ENCODE measurements around the gene ANTXRL. TPM values are rescaled to one million over a fixed set of nuclear protein-coding genes. Genes with fewer than 3 reads are reported as not detected.

ANTXRL gene
- total and polyA plus RNA-seq, 2 experiments from 2014 or later: not detected

DNA sequence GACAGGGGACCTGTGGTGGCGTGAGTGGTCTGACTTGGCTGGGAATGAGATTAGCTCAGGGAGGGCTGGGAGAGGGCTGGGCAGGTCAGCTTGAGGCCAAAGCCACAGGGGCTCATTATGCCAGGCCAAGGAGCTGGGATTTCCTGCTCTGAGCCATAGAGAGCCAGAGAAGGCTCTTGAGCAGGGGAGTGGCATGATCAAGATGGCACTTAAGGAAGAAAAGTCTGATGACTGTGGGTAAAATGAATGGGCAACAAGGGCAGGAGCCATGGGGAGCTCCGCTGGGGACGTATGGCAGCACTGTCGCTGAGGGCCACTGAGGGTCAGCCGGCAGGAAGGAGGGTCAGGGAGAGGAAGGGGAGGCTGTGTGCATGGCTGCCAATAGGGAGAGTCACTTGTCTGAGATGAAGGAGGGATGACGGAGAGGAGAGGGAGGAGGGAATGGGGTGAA lies 5.8 kb downstream of the ANTXRL start (continued):
- TF ChIP-seq, protein P1, sequence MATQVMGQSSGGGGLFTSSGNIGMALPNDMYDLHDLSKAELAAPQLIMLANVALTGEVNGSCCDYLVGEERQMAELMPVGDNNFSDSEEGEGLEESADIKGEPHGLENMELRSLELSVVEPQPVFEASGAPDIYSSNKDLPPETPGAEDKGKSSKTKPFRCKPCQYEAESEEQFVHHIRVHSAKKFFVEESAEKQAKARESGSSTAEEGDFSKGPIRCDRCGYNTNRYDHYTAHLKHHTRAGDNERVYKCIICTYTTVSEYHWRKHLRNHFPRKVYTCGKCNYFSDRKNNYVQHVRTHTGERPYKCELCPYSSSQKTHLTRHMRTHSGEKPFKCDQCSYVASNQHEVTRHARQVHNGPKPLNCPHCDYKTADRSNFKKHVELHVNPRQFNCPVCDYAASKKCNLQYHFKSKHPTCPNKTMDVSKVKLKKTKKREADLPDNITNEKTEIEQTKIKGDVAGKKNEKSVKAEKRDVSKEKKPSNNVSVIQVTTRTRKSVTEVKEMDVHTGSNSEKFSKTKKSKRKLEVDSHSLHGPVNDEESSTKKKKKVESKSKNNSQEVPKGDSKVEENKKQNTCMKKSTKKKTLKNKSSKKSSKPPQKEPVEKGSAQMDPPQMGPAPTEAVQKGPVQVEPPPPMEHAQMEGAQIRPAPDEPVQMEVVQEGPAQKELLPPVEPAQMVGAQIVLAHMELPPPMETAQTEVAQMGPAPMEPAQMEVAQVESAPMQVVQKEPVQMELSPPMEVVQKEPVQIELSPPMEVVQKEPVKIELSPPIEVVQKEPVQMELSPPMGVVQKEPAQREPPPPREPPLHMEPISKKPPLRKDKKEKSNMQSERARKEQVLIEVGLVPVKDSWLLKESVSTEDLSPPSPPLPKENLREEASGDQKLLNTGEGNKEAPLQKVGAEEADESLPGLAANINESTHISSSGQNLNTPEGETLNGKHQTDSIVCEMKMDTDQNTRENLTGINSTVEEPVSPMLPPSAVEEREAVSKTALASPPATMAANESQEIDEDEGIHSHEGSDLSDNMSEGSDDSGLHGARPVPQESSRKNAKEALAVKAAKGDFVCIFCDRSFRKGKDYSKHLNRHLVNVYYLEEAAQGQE (IDR thresholded peaks at IDR 0.05; ENCODE audit: unreplicated experiment): no peak
- TF ChIP-seq STAT1 (IDR thresholded peaks at IDR 0.05; ENCODE audit: unreplicated experiment) (no peak), ZNF114 (CRISPR knock-in tag; IDR thresholded peaks at IDR 0.05) (no peak), EZH2 (IDR thresholded peaks at IDR 0.05; ENCODE audit: low read depth, unreplicated experiment) (no peak), NANOG (IDR thresholded peaks at IDR 0.05; ENCODE audit: borderline replicate concordance) (no peak), CREB1 (CRISPR knock-in tag; IDR thresholded peaks at IDR 0.05; ENCODE audit: low read depth) (no peak), ZNF331 (CRISPR knock-in tag; IDR thresholded peaks at IDR 0.05; ENCODE audit: low read depth) (no peak)
- TF ChIP-seq, protein P2, sequence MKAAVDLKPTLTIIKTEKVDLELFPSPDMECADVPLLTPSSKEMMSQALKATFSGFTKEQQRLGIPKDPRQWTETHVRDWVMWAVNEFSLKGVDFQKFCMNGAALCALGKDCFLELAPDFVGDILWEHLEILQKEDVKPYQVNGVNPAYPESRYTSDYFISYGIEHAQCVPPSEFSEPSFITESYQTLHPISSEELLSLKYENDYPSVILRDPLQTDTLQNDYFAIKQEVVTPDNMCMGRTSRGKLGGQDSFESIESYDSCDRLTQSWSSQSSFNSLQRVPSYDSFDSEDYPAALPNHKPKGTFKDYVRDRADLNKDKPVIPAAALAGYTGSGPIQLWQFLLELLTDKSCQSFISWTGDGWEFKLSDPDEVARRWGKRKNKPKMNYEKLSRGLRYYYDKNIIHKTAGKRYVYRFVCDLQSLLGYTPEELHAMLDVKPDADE (IDR thresholded peaks at IDR 0.05): no peak
- TF ChIP-seq, protein P3, sequence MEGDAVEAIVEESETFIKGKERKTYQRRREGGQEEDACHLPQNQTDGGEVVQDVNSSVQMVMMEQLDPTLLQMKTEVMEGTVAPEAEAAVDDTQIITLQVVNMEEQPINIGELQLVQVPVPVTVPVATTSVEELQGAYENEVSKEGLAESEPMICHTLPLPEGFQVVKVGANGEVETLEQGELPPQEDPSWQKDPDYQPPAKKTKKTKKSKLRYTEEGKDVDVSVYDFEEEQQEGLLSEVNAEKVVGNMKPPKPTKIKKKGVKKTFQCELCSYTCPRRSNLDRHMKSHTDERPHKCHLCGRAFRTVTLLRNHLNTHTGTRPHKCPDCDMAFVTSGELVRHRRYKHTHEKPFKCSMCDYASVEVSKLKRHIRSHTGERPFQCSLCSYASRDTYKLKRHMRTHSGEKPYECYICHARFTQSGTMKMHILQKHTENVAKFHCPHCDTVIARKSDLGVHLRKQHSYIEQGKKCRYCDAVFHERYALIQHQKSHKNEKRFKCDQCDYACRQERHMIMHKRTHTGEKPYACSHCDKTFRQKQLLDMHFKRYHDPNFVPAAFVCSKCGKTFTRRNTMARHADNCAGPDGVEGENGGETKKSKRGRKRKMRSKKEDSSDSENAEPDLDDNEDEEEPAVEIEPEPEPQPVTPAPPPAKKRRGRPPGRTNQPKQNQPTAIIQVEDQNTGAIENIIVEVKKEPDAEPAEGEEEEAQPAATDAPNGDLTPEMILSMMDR (conservative IDR thresholded peaks at IDR 0.05; ENCODE audit: low read depth in 2 of 2): no peak

DNA sequence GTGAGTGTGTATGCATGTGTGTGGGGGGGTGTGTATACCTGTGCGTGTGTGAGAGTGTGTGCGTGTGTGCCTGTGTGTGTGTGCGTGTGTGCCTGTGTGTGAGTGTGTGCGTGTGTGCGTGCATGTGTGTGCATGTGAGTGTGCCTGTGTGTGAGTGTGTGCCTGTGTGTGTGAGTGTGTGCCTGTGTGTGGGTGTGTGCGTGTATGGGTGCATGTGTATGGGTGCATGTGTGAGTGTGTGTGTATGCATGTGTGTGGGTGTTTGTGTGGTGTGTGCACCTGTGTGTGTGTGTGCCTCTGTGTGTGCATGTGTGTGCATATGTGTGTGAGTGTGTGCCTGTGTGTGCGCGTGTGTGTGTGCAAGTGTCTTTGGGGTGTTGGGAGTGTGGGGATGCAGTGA lies 6.4 kb downstream of the ANTXRL start:
- H3K9me3 Mint-ChIP-seq: no peaks in the 10 kb centered on the region; the same call in 2 of the 3 replicates
- TF ChIP-seq CREB1 (CRISPR knock-in tag; IDR thresholded peaks at IDR 0.05; ENCODE audit: low read depth) (no peak), ZNF114 (CRISPR knock-in tag; IDR thresholded peaks at IDR 0.05) (no peak), ZNF331 (CRISPR knock-in tag; IDR thresholded peaks at IDR 0.05; ENCODE audit: low read depth) (no peak), JUNB (IDR thresholded peaks at IDR 0.05; ENCODE audit: unreplicated experiment) (no peak), POLR2AphosphoS5 (IDR thresholded peaks at IDR 0.05; ENCODE audit: low read depth) (no peak), EZH2 (IDR thresholded peaks at IDR 0.05; ENCODE audit: low read depth, unreplicated experiment) (no peak), EZH2phosphoT487 (IDR thresholded peaks at IDR 0.05; ENCODE audit: unreplicated experiment) (no peak), STAT1 (IDR thresholded peaks at IDR 0.05; ENCODE audit: unreplicated experiment) (no peak)
- TF ChIP-seq, protein P4, sequence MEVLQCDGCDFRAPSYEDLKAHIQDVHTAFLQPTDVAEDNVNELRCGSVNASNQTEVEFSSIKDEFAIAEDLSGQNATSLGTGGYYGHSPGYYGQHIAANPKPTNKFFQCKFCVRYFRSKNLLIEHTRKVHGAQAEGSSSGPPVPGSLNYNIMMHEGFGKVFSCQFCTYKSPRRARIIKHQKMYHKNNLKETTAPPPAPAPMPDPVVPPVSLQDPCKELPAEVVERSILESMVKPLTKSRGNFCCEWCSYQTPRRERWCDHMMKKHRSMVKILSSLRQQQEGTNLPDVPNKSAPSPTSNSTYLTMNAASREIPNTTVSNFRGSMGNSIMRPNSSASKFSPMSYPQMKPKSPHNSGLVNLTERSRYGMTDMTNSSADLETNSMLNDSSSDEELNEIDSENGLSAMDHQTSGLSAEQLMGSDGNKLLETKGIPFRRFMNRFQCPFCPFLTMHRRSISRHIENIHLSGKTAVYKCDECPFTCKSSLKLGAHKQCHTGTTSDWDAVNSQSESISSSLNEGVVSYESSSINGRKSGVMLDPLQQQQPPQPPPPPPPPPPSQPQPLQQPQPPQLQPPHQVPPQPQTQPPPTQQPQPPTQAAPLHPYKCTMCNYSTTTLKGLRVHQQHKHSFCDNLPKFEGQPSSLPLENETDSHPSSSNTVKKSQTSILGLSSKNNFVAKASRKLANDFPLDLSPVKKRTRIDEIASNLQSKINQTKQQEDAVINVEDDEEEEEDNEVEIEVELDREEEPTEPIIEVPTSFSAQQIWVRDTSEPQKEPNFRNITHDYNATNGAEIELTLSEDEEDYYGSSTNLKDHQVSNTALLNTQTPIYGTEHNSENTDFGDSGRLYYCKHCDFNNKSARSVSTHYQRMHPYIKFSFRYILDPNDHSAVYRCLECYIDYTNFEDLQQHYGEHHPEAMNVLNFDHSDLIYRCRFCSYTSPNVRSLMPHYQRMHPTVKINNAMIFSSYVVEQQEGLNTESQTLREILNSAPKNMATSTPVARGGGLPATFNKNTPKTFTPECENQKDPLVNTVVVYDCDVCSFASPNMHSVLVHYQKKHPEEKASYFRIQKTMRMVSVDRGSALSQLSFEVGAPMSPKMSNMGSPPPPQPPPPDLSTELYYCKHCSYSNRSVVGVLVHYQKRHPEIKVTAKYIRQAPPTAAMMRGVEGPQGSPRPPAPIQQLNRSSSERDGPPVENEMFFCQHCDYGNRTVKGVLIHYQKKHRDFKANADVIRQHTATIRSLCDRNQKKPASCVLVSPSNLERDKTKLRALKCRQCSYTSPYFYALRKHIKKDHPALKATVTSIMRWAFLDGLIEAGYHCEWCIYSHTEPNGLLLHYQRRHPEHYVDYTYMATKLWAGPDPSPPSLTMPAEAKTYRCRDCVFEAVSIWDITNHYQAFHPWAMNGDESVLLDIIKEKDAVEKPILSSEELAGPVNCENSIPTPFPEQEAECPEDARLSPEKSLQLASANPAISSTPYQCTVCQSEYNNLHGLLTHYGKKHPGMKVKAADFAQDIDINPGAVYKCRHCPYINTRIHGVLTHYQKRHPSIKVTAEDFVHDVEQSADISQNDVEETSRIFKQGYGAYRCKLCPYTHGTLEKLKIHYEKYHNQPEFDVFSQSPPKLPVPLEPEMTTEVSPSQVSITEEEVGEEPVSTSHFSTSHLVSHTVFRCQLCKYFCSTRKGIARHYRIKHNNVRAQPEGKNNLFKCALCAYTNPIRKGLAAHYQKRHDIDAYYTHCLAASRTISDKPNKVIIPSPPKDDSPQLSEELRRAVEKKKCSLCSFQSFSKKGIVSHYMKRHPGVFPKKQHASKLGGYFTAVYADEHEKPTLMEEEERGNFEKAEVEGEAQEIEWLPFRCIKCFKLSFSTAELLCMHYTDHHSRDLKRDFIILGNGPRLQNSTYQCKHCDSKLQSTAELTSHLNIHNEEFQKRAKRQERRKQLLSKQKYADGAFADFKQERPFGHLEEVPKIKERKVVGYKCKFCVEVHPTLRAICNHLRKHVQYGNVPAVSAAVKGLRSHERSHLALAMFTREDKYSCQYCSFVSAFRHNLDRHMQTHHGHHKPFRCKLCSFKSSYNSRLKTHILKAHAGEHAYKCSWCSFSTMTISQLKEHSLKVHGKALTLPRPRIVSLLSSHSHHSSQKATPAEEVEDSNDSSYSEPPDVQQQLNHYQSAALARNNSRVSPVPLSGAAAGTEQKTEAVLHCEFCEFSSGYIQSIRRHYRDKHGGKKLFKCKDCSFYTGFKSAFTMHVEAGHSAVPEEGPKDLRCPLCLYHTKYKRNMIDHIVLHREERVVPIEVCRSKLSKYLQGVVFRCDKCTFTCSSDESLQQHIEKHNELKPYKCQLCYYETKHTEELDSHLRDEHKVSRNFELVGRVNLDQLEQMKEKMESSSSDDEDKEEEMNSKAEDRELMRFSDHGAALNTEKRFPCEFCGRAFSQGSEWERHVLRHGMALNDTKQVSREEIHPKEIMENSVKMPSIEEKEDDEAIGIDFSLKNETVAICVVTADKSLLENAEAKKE (CRISPR knock-in tag; IDR thresholded peaks at IDR 0.05): no peak

More for the DNA sequence above, 6.4 kb downstream of the ANTXRL start:
- no peak overlapping the region for H3K4me3 Mint-ChIP-seq
- no peaks in the 10 kb centered on the region for H3F3A ChIP-seq (replicated peaks; ENCODE audit: low read depth)
- no peaks in the 10 kb centered on the region; the same call in 1 of the 2 replicates for H3K9me2 ChIP-seq (ENCODE audit: insufficient read depth)
- H3K27ac Mint-ChIP-seq: 0 out of 2 replicates have a peak overlapping the region, but pooled peaks have one; percentile 19
- no peaks in the 10 kb centered on the region for H4K20me1 ChIP-seq (replicated peaks; ENCODE audit: insufficient read depth)
- H2AFZ ChIP-seq: no peak overlapping the region
- no peaks in the 10 kb centered on the region for H3K4me1 ChIP-seq (ENCODE audit: insufficient read depth)
- H3K79me2 ChIP-seq (replicated peaks; ENCODE audit: insufficient read depth): no peaks in the 10 kb centered on the region
- ATAC-seq (no peak), DNase-seq (ENCODE audit: low spot score) (no peak)
- no peaks in the 10 kb centered on the region for H3K36me3 Mint-ChIP-seq (ENCODE audit: low read depth)
- no peaks in the 10 kb centered on the region for H3K36me3 ChIP-seq (ENCODE audit: insufficient read depth)
- H3K4me2 ChIP-seq: no peak overlapping the region
- H3K4me1 Mint-ChIP-seq: peaks cover 28% of the 10 kb centered on the region
- H3K27ac ChIP-seq (ENCODE audit: low read depth): no peak overlapping the region
- H3K27me3 ChIP-seq (ENCODE audit: insufficient read depth): no peaks in the 10 kb centered on the region
- peaks cover 12% of the 10 kb centered on the region for H3K27me3 Mint-ChIP-seq (ENCODE audit: insufficient read depth, low read depth, poor library complexity)
- H3K4me3 ChIP-seq: no peak overlapping the region

All from GM23338 (cell line).